OCI-LY7 (cell line): ENCODE measurements around the gene B3GAT3. TPM values are rescaled to one million over a fixed set of nuclear protein-coding genes. Genes with fewer than 3 reads are reported as not detected.

Experiments
- BruUV-seq: library from RNA; stranded (reverse); fragments of 400-500 nt; replicated peaks from 2 replicates; lab custom pipeline; 2021; lab: Mats Ljungman, UMichigan
- CTCF ChIA-PET: fragments of 300-600 bp; sonication (Branson Sonifier 250); formaldehyde crosslinking; loops from one replicate; lab custom pipeline; 2022; ENCODE audit warnings: antibody characterized with exemption; ENCODE audit not compliant: unreplicated experiment; lab: Charles Lee
- POLR2A ChIA-PET: fragments of 300-600 bp; sonication (Branson Sonifier 250); formaldehyde crosslinking; loops from one replicate; lab custom pipeline; 2022; ENCODE audit warnings: antibody characterized with exemption; lab: Charles Lee
- DNase-seq: peaks from one replicate; pipeline ENCODE4 v3.0.0-alpha.2; 2015; ENCODE audit warnings: low spot score
- H2AFZ ChIP-seq: fragments of 200-600 bp; sonication (generic), shearing (Covaris generic); 2 replicates; pipeline ENCODE4 v1.6.1; 2014; ENCODE audit warnings: mild to moderate bottlenecking, antibody characterized with exemption, low read length, moderate library complexity
- H3K27ac ChIP-seq: fragments of 200-600 bp; sonication (generic); 2 replicates; pipeline ENCODE4 v1.5.1; 2014; ENCODE audit warnings: mixed run types, low read depth, mild to moderate bottlenecking, moderate library complexity, low read length, inconsistent platforms; ENCODE audit not compliant: poor library complexity, severe bottlenecking
- H3K36me3 ChIP-seq: fragments of 200-600 bp; sonication (generic); 2 replicates; pipeline ENCODE4 v1.6.1; 2014; ENCODE audit warnings: mild to moderate bottlenecking, antibody characterized with exemption, low read length, moderate library complexity, mixed read lengths; ENCODE audit not compliant: insufficient read depth
- H3K4me1 ChIP-seq: fragments of 200-600 bp; sonication (generic); 2 replicates; pipeline ENCODE4 v1.5.1; 2014; ENCODE audit warnings: mild to moderate bottlenecking, low read length; ENCODE audit not compliant: insufficient read depth, poor library complexity, severe bottlenecking
- H3K4me2 ChIP-seq: fragments of 200-600 bp; sonication (generic); 2 replicates; pipeline ENCODE4 v1.6.1; 2014; ENCODE audit warnings: mild to moderate bottlenecking, low read length
- H3K4me3 ChIP-seq: fragments of 200-600 bp; sonication (generic); 2 replicates; pipeline ENCODE4 v1.5.1; 2014; ENCODE audit warnings: mild to moderate bottlenecking, low read depth, low read length; ENCODE audit not compliant: poor library complexity, severe bottlenecking
- H3K79me2 ChIP-seq: fragments of 200-600 bp; sonication (generic); 2 replicates; pipeline ENCODE4 v1.6.1; 2016; ENCODE audit warnings: low read depth, mild to moderate bottlenecking, low read length, moderate library complexity, mixed read lengths; ENCODE audit not compliant: insufficient read depth
- H3K9me2 ChIP-seq: fragments of 200-600 bp; sonication (generic); 2 replicates; pipeline ENCODE4 v1.6.1; 2016; ENCODE audit warnings: mild to moderate bottlenecking, low read length, mixed read lengths; ENCODE audit not compliant: insufficient read depth
- H3K9me3 ChIP-seq: fragments of 200-600 bp; sonication (generic); 2 replicates; pipeline ENCODE4 v1.6.1; 2014; ENCODE audit warnings: mild to moderate bottlenecking, mixed run types, low read length, mixed read lengths
- H4K20me1 ChIP-seq: fragments of 200-600 bp; sonication (generic); 2 replicates; pipeline ENCODE4 v1.6.1; 2014; ENCODE audit warnings: mild to moderate bottlenecking, antibody characterized with exemption, low read length, moderate library complexity, mixed read lengths; ENCODE audit not compliant: insufficient read depth
- CTCF ChIP-seq: fragments of 200-600 bp; sonication (generic); conservative IDR thresholded peaks from 2 replicates; pipeline ENCODE4 v1.5.1; 2014; ENCODE audit warnings: mild to moderate bottlenecking, antibody characterized with exemption, low read length, moderate library complexity, mixed read lengths
- EZH2phosphoT487 ChIP-seq: fragments of 200-600 bp; sonication (generic); IDR thresholded peaks from 2 replicates; pipeline ENCODE4 v1.6.1; 2018; ENCODE audit warnings: low read depth, borderline replicate concordance, mild to moderate bottlenecking, mixed run types, antibody characterized with exemption, low read length, moderate library complexity, mixed read lengths
- intact Hi-C: fragments of 100-400 bp; cut with micrococcal nuclease; formaldehyde crosslinking; loops from one replicate; pipeline ENCODE4 v1.10.0; 2022; ENCODE audit not compliant: unreplicated experiment
- total RNA-seq, 2 experiments: library from RNA; depleted of rRNA in 1 of 2; stranded (reverse); fragments of >200 nt in 1 of 2; shearing (Covaris generic) in 1 of 2; gene quantifications; 2 replicates each; pipeline ENCODE4 v1.2.3, GENCODE V29; 2014 to 2022

Gene B3GAT3
- total RNA-seq, 2 experiments from 2014 or later, result 71.3 to 74.3 TPM

- no peak overlapping the region for H3K27ac ChIP-seq
- peaks cover 76% of the 10 kb centered on the region for H3K36me3 ChIP-seq
- no peak overlapping the region for H3K4me3 ChIP-seq
- no peak overlapping the region for H2AFZ ChIP-seq
- peaks cover 38% of the 10 kb centered on the region for H3K4me1 ChIP-seq
- no TSS peak for BruUV-seq
- POLR2A ChIA-PET, result interaction anchor here (1.6 kb wide), 1 partner anchor 11 kb away, joined by 4 read pairs; no protein-coding TSS in a partner anchor
- no peaks in the 10 kb centered on the region for H3K9me2 ChIP-seq
- TF ChIP-seq CTCF (no peak), EZH2phosphoT487 (no peak)
- peaks cover 9% of the 10 kb centered on the region; the same call in 1 of the 2 replicates for H4K20me1 ChIP-seq
- no peak for DNase-seq
- peaks cover 32% of the 10 kb centered on the region for H3K79me2 ChIP-seq
- H3K9me3 ChIP-seq, result no peaks in the 10 kb centered on the region
- intact Hi-C loops, result no loop called here
- H3K4me2 ChIP-seq, result no peak overlapping the region
- CTCF ChIA-PET, result no interaction called here
Observed at GRCh38 chr11:62603072-62603408, 18.7 kb downstream of the B3GAT3 start.

GRCh38 chr11:62602141-62603071 is 19.4 kb downstream of the B3GAT3 start:
- Histone ChIP-seq H3K27ac (peak overlapping the region; percentile 11), H3K79me2 (peaks cover 37% of the 10 kb centered on the region), H3K9me3 (no peaks in the 10 kb centered on the region), H4K20me1 (peaks cover 9% of the 10 kb centered on the region; the same call in 1 of the 2 replicates), H2AFZ (no peak overlapping the region), H3K36me3 (peaks cover 80% of the 10 kb centered on the region), H3K4me2 (peak overlapping the region; percentile 54), H3K4me3 (peak overlapping the region; percentile 21), H3K4me1 (peaks cover 31% of the 10 kb centered on the region), H3K9me2 (no peaks in the 10 kb centered on the region)
- intact Hi-C loops, result no loop called here
- CTCF ChIA-PET, result interaction anchor here (0.7 to 1.0 kb wide), 2 partner anchors 9 to 11 kb away, joined by 3 to 4 read pairs; partner anchors contain the start of gene TUT1
- TF ChIP-seq EZH2phosphoT487 (no peak), CTCF (no peak)
- DNase-seq, result no peak
- BruUV-seq, result no TSS peak
- POLR2A ChIA-PET, result interaction anchor here (0.6 to 2.5 kb wide), 7 partner anchors 9 to 229 kb away, joined by 3 to 37 read pairs (median 4); partner anchors contain the start of genes B3GAT3, STX5, TUT1 and UQCC3
